Osteoblast (primary cell): ENCODE results near the gene IGF1R. TPM values are rescaled to one million over a fixed set of nuclear protein-coding genes. Genes with fewer than 3 reads are reported as not detected.
A peak's percentile ranks its signal among the peaks of the same experiment; 100 is the strongest.

Experiments
- DNase-seq: peaks from one replicate; pipeline ENCODE4 v3.0.0; 2011; ENCODE audit warnings: low spot score, mixed read lengths; ENCODE audit not compliant: insufficient read length; ENCODE audit errors: missing footprints
- H2AFZ ChIP-seq: 2 replicates; pipeline ENCODE4 v1.6.0; 2011; ENCODE audit warnings: mild to moderate bottlenecking, low read length
- H3K27ac ChIP-seq: 2 replicates; pipeline ENCODE4 v1.5.1; 2011; ENCODE audit warnings: mild to moderate bottlenecking, low read depth, low read length, moderate library complexity
- H3K27me3 ChIP-seq: 2 replicates; pipeline ENCODE4 v1.6.0; 2012; ENCODE audit warnings: mild to moderate bottlenecking, control low read depth, inconsistent platforms, low read length, moderate library complexity; ENCODE audit not compliant: insufficient read depth
- H3K36me3 ChIP-seq: 2 replicates; pipeline ENCODE4 v1.5.1; 2011; ENCODE audit warnings: mild to moderate bottlenecking, low read length, control low read depth, moderate library complexity; ENCODE audit not compliant: insufficient read depth
- H3K4me1 ChIP-seq: 2 replicates; pipeline ENCODE4 v1.5.1; 2011; ENCODE audit warnings: mild to moderate bottlenecking, low read length, control low read depth, moderate library complexity; ENCODE audit not compliant: insufficient read depth
- H3K4me2 ChIP-seq: 2 replicates; pipeline ENCODE4 v1.6.0; 2011; ENCODE audit warnings: mild to moderate bottlenecking, low read length; ENCODE audit not compliant: insufficient read depth
- H3K4me3 ChIP-seq: fragments of 200-600 bp; sonication (generic); 3 replicates; pipeline ENCODE4 v1.5.1; 2012; ENCODE audit warnings: mild to moderate bottlenecking, low read length, inconsistent platforms; ENCODE audit not compliant: insufficient read depth
- H3K79me2 ChIP-seq: 2 replicates; pipeline ENCODE4 v1.6.0; 2012; ENCODE audit warnings: mild to moderate bottlenecking, low read length, control low read depth, inconsistent platforms; ENCODE audit not compliant: insufficient read depth
- H3K9me3 ChIP-seq: 2 replicates; pipeline ENCODE4 v1.5.1; 2011; ENCODE audit warnings: low read depth, low read length, control low read depth
- H4K20me1 ChIP-seq: 2 replicates; pipeline ENCODE4 v1.6.0; 2012; ENCODE audit warnings: mild to moderate bottlenecking, low read length, control low read depth; ENCODE audit not compliant: insufficient read depth
- total RNA-seq: library from RNA; depleted of rRNA; stranded (reverse); fragments of >200 nt; gene quantifications from 2 replicates; pipeline ENCODE4 v1.2.3, GENCODE V29; 2012
- TF ChIP-seq, protein P1 (sequence below): IDR thresholded peaks from 2 replicates; pipeline ENCODE4 v1.5.1; 2011; ENCODE audit warnings: mild to moderate bottlenecking, low read depth, low read length, moderate library complexity; ENCODE audit errors: extremely low read depth

The IGF1R gene
- total RNA-seq, 1 donor, result 18.8 TPM

DNA sequence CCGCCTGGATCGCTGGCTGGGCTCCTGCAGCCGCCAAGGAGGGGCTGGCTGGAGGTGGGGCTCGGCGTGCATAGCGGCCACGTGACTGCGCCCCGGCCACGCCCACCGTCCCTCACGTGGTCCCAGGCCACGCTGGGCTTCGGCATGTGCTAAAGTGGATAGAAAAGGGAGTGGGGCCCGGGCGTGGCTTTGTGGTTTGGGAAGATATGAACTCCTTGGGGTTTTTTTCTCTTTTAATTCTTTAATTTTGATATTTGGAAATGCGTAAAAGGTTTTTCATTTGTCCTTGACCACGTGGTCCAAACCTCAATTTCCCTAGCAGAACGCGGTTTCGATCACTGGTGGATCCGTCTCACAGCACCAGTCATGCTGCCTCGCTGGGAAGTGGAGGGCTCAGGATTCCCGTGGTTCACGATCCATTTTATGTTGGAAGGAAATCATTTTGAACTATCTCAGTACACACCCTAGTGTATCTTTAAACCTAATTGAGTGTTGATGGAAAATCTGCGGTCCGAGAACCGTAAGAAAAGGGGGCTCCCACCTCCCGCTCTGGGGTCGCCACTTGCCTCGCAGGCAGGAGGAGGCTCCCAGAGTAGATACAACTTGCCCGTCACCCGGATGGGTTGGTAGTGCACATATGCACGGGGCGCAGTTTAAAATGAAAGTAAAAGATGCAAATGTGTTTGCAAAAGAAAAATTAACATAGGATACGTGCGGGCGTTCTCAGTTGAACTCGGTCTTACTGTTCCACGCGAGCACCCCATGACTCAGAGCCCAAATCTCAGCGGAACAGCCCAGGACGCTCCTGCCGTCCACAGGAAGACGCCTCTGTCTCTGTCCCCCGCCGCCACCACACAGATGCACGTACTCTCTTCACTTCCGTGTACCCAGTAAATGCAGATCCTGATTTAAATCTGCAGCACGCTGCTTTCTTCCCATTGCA lies 217.3 kb downstream of the IGF1R start:
- Histone ChIP-seq H3K36me3 (no peaks in the 10 kb centered on the region), H3K4me2 (peak overlapping the region; percentile 90), H3K4me3 (peak overlapping the region; percentile 68), H2AFZ (peak overlapping the region; percentile 40), H3K27me3 (no peaks in the 10 kb centered on the region), H3K27ac (peak overlapping the region; percentile 85), H3K4me1 (peaks cover 12% of the 10 kb centered on the region), H3K79me2 (peaks cover 86% of the 10 kb centered on the region), H3K9me3 (no peaks in the 10 kb centered on the region), H4K20me1 (no peaks in the 10 kb centered on the region)
- peak; percentile 83 for DNase-seq
- TF ChIP-seq, protein P1, sequence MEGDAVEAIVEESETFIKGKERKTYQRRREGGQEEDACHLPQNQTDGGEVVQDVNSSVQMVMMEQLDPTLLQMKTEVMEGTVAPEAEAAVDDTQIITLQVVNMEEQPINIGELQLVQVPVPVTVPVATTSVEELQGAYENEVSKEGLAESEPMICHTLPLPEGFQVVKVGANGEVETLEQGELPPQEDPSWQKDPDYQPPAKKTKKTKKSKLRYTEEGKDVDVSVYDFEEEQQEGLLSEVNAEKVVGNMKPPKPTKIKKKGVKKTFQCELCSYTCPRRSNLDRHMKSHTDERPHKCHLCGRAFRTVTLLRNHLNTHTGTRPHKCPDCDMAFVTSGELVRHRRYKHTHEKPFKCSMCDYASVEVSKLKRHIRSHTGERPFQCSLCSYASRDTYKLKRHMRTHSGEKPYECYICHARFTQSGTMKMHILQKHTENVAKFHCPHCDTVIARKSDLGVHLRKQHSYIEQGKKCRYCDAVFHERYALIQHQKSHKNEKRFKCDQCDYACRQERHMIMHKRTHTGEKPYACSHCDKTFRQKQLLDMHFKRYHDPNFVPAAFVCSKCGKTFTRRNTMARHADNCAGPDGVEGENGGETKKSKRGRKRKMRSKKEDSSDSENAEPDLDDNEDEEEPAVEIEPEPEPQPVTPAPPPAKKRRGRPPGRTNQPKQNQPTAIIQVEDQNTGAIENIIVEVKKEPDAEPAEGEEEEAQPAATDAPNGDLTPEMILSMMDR, result no peak

DNA sequence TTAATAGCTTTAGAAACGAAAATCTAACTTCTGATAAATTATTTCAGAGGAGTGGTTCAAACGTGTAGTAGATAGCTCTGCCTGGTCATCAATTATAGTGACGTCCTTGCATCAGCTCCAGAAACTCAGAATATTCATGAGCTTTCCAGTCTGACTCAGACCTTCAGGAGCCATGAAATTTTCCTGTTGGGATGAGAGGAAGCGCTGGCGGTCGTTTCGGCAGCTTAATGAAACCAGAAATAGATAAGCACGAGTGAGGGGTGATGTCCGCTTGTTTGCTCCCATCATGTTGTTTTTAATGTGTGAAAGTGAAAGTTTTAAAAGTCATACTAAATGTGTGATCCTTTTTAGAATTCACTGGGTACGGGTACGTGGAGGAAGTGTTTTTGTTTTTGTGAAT lies 218.2 kb downstream of the IGF1R start:
- Histone ChIP-seq H3K79me2 (peaks cover 89% of the 10 kb centered on the region), H3K27ac (peak overlapping the region; percentile 85), H2AFZ (peak overlapping the region; percentile 66), H3K4me2 (peak overlapping the region; percentile 90), H3K27me3 (no peaks in the 10 kb centered on the region), H3K4me3 (peak overlapping the region; percentile 68), H4K20me1 (no peaks in the 10 kb centered on the region), H3K36me3 (no peaks in the 10 kb centered on the region), H3K4me1 (peaks cover 8% of the 10 kb centered on the region), H3K9me3 (no peaks in the 10 kb centered on the region)
- peak; percentile 91 for DNase-seq
- TF ChIP-seq, protein P1, result no peak

DNA sequence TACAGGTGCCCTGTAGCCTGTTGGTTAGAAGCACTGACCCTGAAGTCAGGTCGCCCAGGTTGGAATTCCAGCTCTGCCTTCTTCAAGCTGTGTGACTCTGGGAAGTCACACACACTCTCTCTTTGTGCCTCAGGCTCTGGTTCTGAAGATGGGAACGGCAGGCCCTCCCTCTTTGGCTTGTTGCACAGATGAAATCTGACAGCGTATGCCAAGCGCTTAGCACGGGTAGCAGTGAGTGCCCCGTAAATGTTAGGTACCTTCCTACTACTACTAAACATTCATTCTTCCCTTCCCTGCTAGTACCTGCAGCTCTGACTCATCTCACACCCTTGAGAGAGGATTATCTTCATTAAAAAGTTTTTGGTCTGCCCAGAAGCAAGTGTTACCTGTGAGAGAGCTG lies 220.2 kb downstream of the IGF1R start:
- Histone ChIP-seq H2AFZ (no peak overlapping the region), H3K79me2 (peaks cover 73% of the 10 kb centered on the region), H3K4me1 (peaks cover 24% of the 10 kb centered on the region), H3K27me3 (no peaks in the 10 kb centered on the region), H4K20me1 (no peaks in the 10 kb centered on the region), H3K9me3 (no peaks in the 10 kb centered on the region), H3K36me3 (no peaks in the 10 kb centered on the region), H3K27ac (no peak overlapping the region), H3K4me3 (no peak overlapping the region), H3K4me2 (no peak overlapping the region)
- TF ChIP-seq, protein P1, result no peak
- no peak for DNase-seq

DNA sequence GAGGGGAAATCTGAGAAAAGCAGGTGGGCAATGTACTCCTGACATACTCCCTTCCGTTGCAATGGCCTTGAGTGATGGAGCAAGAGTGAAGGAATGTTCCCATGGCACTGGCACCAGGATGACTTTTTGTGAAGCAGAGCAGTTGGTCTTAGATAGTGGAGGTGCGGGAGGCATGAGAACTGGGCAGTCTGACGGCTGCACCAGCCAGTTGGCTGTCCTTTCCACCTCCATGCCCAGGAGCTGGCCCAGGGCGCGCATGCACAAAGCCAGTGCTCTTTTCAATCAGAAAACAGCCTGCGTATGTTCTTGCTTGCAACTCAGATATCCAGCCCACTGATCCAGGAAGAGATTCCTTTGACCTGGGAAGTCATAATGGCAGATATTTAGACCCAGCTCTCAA lies 222.4 kb downstream of the IGF1R start:
- no peak overlapping the region for H3K27ac ChIP-seq
- H3K36me3 ChIP-seq, result no peaks in the 10 kb centered on the region
- TF ChIP-seq, protein P1, result no peak
- no peaks in the 10 kb centered on the region for H3K9me3 ChIP-seq
- H4K20me1 ChIP-seq, result no peaks in the 10 kb centered on the region
- no peaks in the 10 kb centered on the region for H3K27me3 ChIP-seq
- H3K79me2 ChIP-seq, result peaks cover 66% of the 10 kb centered on the region
- H3K4me1 ChIP-seq, result peaks cover 34% of the 10 kb centered on the region
- no peak overlapping the region for H3K4me2 ChIP-seq
- no peak overlapping the region for H3K4me3 ChIP-seq
- no peak overlapping the region for H2AFZ ChIP-seq
- DNase-seq, result no peak
